ENCODE measurements around the gene SLC39A11.
A peak's percentile ranks its signal among the peaks of the same experiment; 100 is the strongest.

SLC39A11 gene

DNA sequence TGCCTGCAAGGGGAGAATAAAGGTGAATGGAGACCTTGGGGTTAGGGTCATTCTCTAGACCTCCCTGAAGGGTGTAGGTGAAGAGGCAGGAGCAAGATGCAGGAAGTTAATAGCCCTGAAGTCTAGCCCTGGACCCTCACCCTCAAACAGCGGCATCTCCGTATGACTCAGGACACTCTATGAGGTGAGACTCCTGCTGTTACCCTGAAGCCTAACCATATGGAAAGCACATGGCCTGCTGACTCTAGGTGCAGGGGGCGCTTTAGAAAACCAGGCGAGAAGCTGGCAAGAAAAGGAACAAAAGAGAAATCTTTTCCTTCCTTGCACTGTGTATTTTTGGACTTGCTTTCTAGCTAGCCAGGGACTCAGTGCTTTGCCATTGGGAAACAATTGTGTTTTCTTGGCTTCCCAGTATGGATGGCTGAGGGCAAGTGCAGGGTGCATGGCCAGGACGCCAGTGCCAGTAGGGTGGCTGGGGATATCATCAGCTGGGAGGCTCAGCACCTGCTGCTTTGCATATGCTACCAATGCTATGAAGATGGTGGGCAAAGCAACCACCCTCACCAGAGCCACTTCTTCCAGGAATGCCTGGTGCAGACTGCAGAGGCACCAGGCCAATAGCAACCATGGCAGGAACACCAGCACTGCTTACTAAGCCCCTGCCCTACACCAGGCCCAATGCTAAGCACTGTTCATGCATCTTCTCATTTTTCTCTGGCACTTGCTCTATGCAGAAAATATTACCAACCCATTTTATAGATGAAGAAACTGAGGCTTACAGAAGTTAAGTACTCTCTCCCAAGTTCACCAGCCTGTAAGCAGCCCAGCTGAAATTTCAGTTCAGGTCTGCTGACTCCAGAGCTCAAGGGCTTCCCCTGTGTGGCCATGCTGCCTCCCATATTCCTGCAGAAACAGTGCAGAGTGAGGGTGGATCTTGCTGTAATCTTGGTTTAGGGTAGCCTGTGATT, 425.1 kb downstream of the SLC39A11 start:
- no peak for DNase-seq

DNA sequence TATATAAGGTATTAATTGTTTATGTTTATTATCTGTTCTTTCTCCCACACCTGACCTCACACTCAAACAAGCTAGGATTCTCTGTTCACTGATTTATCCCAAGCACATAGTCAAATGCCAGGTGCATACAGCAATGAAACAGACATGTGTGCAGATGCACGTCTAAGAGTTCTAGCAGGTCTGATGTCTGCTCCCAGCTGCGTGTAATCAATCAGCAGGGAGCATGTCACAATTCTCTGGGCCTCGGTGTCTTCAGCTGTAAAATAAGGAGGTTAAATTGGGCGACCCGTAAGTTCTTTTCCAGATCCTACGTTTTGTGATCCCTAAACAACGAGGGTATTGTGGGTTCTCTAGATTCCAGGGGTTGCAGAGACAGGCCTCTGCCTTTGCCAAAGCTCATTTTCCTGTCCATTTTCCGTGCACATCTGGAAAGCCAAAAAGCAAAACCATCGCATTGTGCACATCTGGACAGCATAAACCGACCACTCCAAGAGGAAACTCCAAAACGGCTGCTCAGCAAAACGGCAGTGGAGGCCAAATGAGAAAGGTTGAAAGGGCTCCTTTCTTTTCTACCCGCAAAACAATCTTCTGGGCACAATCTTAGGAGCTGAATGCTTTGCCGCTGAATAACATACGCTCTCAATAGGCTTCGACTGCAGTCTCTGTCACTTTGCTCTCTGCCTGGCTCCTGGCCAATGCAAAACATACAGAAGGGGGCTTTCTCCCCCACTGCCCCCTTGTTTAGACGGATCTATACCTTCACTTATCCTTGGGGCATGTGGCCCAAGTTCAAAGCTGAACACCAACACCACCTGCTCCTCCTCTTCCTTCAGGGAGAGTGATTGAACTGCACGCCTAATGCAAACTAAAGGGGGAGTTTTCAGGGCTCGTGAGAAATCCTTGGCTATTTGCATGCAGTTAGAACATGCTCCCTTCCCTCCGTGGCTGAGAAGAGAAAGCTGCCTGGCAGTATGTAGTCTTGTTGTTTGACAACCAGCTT, 426.3 kb downstream of the SLC39A11 start:
- DNase-seq: peak; percentile 59

DNA sequence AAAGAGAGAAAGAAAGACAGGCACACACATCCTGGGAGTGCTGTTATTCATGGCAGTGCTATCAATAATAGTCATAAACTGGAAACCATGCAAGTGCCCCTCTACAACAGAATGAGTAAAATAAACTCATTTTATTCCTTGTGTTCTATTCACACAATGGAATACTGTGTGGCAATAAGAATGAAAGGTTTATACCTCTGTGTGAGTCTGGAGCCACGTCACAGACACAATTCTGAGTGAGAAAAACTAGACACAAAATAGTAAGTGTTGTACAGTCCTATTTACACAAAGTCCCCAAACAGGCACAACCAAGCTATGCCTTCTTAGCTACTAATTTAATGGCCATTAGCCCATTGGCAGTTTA, 429.7 kb downstream of the SLC39A11 start:
- no peak for DNase-seq

DNA sequence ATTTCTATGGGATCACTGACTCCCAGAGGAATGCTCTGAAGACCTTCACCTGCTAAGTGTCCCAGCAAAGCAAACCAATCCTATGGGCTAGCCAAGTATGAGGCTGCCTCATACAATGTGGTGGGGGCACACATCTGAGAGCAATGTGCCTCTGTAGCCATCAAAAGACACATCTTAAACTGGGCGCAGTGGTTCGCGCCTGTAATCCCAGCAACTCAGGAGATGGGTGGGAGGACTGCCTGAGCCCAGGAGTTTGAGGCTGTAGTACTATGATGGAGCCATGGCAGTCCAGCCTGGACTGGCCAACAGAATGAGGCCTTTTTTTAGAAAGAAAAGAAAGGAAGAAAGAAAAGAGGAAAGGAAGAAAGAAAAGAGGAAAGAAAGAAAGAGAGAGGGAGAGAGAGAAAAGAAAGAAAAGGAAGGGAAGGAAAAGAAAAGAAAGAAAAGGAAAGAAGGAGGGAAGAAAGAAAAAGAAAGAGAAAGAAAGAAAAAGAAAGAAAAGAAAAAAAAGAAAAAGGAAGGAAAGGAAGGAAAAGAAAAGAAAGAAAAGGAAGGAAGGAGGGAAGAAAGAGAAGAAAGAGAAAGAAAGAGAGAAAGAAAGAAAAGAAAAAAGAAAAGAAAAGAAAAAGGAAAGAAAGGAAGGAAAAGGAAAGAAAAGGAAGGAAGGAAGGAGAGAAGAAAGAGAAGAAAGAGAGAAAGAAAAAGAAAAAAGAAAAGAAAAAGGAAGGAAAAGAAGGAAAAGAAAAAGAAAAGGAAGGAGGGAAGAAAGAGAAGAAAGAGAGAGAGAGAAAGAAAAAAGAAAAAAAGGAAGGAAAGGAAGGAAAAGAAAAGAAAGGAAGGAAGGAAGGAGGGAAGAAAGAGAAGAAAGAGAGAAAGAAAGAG, 430.3 kb downstream of the SLC39A11 start:
- DNase-seq: no peak

DNA sequence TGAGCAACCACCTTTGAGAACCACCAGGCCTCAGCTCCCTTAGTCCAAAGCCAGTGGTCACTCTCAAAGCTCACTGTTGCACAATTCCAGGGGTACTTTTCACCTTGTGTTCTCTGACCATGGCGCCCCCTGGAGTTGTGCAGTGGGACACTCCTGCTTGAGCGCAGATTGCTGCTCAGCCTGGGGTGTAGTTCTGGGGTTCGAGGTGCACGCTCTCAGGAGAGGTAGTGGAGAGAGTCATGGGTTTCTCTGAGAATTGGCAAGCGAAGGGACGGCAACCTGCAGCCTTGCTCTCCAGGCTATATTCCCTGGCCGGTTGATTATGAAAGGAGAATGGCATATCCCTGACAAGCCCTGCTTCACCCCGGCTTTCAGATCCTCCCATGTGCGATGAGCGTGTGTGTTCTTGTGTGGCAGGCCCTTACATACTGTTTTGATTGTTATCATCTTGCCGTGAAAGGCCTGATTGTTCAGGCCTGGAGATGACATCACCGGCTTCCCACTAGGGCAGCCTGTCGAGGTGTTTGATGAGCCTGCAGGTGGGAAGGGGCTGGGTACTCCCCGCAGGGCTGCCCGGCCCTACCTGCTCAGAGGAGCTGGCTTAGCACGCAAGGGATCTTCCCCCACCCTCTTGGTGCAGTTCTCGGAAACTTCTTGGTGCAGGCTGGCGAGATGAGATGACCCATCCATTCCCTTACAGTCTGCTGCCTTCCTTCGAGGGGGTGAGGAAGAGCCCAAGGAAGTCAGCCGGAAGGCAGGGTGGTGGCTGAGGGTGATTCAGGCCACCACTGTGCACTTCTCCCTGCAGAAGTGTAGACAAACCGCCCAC, 431.2 kb downstream of the SLC39A11 start:
- DNase-seq: no peak

DNA sequence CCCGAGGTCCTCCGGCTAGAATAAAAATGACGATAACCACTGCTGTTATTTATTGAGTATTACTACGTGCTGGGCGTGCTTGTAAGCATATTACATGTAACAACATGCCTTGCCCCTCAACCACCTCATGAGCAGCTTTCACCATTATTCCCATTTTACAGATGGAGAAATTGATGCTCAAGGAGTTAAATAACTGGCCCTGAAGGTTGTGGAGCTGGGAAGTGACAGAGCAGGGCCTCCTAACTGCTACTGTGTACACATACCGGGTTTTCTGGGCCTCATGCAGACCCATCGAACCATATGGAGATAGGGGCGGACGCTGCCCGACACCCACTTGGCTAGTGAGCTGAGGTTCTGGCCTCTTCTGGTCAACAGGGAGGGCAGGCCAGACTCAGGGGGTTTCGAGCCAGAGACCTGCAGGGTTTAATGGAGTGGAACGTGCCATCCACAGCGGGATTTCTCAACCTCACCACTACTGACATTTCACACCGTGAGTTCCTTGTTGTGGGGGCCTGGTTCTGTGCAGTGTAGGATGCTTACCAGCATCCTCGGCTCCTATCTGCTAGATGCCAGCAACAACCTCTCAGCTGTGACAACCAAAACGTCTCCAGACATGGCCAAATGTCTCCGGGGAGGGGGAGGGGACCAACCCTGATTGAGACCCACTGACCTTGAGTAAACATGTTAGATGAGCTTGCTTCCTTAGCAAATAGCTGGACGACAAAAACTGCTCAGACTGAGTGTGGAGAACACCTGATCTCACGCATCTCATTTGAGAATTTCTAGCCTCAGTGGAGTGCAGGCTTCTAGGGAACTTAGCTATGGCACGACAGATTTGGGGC, 432.0 kb downstream of the SLC39A11 start:
- no peak for DNase-seq

DNA sequence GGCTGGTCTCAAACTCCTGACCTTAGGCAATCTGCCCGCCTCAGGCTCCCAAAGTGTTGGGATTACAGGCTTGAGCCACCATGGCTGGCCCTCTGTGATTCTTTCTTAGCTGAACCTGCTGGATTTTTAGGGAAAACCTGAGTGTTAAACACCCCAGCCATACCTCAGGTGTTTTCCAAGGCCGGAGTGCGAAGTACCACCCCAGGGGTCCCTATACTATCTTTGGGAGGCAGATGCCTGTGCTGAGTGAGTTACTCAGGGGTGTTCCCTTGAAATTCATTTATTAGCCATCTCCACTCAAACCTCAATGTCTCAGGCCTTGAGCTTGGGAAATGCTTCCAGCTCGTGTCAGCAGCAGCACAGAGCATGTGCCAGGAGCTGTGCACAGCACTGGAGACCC, 432.7 kb downstream of the SLC39A11 start:
- DNase-seq: no peak

DNA sequence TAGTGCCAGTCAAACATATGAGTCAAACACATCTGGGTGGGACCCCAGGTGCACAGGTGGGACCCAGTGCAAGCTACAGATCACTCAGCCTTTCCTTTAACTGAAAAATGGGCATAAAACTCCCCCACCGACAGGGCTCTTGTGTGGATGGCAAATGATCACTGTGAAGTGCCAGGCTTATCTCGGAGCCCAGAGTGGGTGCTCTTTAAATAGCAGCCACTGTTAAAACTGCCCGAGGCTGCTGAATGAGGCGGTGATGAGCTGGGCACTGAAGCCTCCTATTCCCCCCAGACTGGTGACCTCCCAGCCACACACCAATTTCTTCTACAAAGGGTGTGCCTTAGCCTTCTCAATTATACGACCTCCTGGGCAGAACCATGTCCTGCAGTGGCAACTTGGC, 433.8 kb downstream of the SLC39A11 start:
- no peak for DNase-seq

DNA sequence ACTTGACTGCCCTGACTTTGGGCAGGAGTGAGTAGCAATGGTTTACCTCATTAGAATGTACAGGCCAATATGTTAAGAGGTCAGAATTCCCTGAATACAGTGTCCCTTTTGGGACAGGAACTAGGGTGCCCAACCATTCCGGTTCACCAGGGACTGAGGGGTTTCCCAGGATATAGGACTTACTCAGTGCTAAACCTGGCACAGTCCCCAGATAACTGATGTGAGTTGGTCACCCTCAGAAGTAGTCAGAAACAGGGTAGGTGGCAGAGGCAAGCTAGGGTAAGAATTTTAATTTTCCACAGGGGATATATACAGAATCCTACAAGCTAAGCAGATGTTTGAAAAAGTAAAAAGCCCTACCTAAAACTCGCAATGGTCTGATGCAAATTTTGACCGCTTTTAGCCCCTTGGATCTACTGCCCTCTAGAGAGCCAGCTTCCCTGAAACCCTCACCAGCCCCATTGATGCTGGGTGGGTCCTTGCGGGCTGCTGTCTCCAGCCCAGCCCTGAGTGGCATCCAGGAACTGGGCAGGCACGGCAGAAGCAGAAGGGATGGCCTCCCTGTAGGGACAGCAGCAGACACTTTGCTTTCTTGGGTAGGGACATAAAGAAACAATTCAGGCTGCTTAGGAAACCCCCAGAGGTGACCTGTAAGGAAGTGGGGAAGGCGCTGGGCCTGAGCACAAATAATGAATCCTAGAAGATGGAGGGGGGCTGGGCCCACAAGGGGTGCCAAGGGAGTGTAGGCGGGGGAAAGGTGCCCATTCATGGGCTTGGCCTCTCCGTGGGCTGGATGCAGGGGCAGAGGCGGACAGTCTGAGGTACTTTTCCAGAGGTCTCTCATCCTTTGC, 434.8 kb downstream of the SLC39A11 start:
- no peak for DNase-seq

DNA sequence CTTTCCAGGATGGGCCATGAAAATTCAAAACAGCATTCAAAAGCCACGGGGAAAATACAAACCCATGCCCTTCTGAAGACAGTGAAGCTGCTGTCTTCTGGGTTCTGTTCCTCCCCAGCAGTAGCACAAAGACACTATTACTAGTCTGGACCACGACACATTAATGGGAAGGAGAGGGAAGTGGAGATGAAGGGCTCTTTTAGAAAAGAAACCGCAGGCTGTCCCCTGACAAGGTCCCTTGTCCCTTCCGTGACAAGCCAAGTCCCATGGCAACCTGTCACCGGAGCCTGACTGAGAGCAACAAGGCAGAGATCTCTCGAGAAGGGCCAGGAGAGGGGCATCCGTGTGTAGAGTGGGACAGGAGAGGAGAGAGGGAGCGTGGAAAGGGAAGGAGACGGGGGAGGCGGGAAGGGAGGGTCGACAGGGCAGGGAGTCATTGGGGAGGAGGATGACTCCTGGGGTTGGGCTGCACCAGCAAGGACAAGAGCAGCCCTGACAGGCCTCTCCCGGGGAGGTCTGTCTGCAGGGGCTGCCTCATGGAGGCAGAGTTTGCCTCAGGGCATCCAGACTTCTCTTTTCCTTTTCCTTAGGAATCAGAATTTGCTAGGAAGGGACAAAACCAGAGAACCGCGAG, 436.2 kb downstream of the SLC39A11 start:
- DNase-seq: no peak

DNA sequence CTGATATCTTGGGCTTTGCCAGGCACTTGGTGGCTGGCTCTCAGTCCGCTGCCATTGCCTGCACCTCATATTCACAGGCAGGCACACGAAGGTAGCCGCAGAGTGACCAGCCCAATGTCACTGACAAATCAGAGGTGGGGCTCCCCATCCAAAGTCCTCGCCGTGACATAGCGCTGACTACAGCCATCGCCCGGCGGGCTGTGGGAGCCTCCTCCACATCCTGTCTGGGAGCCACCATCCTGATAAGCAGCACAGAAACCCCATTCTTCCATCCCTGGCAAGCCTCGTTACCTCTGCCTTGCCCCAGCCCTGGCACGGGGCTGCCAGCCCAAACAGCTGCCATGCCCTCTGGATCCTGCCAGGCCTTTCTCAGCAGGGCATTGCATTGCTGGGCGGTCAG, 437.8 kb downstream of the SLC39A11 start:
- no peak for DNase-seq

DNA sequence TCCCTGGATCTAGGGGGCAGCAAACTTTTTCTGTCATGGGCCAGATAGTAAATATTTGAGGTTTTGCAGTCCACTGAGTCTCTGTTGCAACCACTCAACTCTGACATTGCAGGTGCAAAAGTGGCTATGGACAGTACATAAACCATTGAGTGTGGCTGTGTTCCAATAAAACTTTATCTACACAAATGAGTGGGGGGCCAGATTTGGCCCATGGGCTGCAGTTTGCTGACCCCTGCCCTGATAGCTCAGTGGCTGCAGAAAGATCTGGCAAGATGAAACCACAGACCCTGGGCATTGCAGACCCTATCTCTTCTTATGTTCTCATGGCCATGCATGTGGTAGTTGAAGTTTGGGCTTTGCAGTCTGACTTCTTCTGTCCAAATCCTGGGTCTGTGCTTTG, 440.5 kb downstream of the SLC39A11 start:
- no peak for DNase-seq

DNA sequence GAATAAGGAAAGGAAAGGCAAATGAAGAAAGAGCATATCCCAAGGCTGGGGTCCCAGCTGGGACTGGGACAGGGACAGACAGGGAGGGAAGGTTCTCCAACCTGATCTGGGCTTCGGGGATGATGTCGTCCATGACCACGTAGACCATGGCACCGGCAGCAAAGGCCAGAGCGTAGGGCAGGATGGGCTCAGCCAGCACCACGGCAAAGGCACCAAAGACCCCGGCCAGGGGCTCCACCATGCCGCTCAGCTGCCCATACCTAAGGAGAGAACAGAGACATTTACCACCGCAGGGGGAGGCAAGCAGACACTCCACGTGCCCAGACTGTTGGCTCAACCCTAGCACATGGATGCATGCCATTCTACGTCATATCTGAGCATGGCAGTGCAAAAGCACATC, 443.8 kb downstream of the SLC39A11 start:
- DNase-seq: no peak

DNA sequence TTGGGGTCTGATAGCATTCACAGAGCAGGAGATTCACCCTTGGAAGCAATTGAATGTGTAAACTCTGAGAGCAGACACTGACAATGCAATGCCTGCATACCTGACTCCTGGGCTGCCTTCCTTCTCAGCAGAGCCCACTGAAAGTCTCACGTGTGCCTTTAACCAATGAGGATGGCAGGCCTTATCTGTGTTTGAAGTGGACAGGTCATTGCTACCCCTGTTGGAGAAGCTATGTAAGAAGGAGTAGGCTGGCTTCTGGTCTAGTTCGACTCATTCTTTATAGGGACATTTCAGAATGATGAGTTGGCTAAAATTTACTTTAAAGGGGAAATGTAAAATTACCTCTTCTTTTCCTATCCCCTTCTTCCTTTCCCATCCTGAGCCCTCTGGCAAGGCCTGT, 446.3 kb downstream of the SLC39A11 start:
- no peak for DNase-seq

DNA sequence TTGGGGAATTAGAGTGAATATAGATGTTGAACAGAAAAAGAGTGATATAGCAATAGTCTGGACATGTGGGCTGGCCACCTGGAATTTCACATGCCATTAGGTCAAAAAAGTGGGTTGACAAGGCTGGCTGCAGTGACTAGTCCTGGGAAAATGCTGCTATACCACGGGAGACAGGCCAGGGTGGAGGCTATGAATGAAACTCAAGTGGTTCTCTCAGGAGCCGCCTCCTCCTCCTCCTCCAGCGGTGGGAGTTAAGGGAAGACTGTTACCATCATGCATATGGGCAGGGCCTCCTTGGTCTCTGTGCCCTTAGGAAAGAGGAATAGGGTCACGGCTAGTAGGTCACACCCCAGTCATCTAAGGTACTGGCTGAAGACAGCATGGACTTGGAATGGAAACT, 448.0 kb downstream of the SLC39A11 start:
- DNase-seq: no peak

DNA sequence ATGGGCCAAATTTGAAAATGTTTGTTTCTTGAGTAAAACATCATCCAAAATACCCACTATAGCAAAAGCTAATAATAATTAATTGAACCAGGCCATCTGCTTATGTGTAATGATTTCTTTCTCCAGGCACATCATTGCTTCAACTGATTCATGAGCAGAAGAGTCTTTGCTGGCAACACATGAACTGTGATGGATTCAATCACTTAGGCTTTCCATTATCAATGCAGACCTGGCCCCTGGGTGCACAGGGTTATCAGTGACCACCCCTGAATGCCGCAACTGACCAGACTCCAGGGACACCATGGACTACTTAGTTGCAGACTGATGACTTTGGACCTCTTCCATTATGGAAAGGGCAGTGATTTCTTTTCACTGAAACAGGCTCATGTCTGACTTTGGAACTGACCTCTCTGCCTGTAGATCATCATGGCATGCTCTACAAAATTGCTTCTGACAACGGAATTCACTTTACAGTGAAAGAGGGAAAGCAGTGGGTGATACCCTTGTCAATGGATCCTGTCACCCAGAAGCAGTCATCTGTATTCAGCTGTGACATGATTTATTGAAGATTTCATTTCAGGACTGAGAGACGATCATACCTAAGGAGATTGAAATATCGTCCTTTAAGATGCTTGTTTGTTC, 448.8 kb downstream of the SLC39A11 start:
- no peak for DNase-seq

DNA sequence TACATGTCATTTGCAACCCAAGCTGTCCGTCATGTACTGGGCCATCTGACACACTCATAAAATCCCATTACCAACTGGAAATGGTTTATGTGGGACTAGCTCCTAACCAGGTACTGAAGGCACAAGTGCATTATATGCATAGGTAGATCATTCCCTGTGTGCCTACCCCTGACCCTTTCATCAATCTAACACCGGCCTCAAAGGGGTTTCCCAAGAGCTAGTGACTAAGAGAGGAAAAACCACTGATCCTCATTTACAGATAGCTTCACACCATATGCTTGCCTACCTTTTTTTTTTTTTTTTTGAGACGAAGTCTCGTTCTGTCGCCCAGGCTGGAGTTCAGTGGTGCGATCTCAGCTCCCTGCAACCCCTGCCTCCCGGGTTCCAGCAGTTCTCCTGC, 449.8 kb downstream of the SLC39A11 start:
- no peak for DNase-seq

DNA sequence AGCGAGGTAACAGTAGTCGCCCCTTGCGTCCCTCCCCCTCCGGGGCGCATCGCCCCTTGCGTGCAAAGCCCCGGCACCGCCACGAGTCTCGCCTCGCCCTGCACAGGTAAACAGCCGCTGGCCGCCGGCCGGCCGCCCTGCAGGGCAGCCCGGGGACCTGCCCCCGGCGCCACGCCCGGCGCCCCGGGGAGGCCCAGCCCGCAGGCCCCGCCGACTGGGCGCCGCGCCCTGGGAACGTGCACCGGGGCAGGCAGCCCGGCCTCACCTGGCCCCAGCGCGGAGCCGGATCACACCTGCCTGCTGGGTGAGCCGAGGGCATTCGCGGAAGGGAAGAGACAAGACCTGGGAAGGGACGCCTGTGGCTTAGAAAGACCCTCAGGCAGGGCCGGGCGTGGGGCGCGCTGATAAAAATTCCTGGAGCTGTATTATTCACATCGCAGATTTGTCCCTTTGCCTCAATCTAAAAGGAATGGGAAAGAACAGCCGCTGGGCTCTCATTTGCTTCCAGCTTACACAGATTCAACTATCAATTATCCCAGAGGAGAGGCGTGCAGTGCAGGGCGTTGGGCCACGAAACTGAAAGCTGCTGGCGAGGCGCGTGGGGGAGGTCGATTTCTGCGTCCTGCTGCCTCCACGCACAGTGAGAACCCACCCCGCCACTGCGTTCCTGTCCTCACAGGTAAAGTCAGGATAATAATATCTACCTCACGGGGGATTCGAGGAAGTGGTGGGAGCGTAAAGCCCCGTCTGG, 451.9 kb downstream of the SLC39A11 start:
- DNase-seq: no peak
